ENCODE data around the gene CNTNAP5.
"Not testable (repeated sequence)": the region's sequence is repeated elsewhere in the genome, so short reads cannot be mapped to it uniquely, and the experiment has no call there.

The CNTNAP5 gene

GRCh38 chr2:124347209-124347608, 322.1 kb downstream of the CNTNAP5 start:
- DNase-seq (ENCODE audit: extremely low spot score): no peak
- ChIA-PET CTCF (interaction anchor here (1.3 kb wide), 1 partner anchor 47 kb away, joined by 3 read pairs; no protein-coding TSS in a partner anchor), POLR2A (interaction anchor here (0.7 kb wide), 1 partner anchor 800 kb away, joined by 5 read pairs; no protein-coding TSS in a partner anchor)
- no peak for TF ChIP-seq CTCF (IDR thresholded peaks at IDR 0.05; ENCODE audit: control extremely low read depth, extremely low read depth, low read depth, missing control alignments)

- no peak for DNase-seq (ENCODE audit: extremely low spot score)
- CTCF ChIA-PET: no interaction called here
- POLR2A ChIA-PET: no interaction called here
- no peak for TF ChIP-seq CTCF (IDR thresholded peaks at IDR 0.05; ENCODE audit: control extremely low read depth, extremely low read depth, low read depth, missing control alignments)
These were observed 328.6 kb downstream of the CNTNAP5 start for GRCh38 chr2:124353656-124354055.

GRCh38 chr2:124354466-124354865, 329.4 kb downstream of the CNTNAP5 start:
- no peak for TF ChIP-seq CTCF (IDR thresholded peaks at IDR 0.05; ENCODE audit: control extremely low read depth, extremely low read depth, low read depth, missing control alignments)
- DNase-seq (ENCODE audit: extremely low spot score): no peak
- ChIA-PET POLR2A (no interaction called here), CTCF (no interaction called here)

- CTCF ChIA-PET; POLR2A ChIA-PET; DNase-seq (ENCODE audit: extremely low spot score): not testable (repeated sequence)
These were observed 336.9 kb downstream of the CNTNAP5 start for GRCh38 chr2:124361966-124362365.

- CTCF ChIA-PET: no interaction called here
- POLR2A ChIA-PET: no interaction called here
- DNase-seq (ENCODE audit: extremely low spot score): no peak
- no peak for TF ChIP-seq CTCF (IDR thresholded peaks at IDR 0.05; ENCODE audit: control extremely low read depth, extremely low read depth, low read depth, missing control alignments)
These were observed 344.1 kb downstream of the CNTNAP5 start for GRCh38 chr2:124369181-124369580.

GRCh38 chr2:124380221-124380749, 355.2 kb downstream of the CNTNAP5 start:
- DNase-seq (ENCODE audit: extremely low spot score): no peak
- CTCF ChIA-PET: no interaction called here
- POLR2A ChIA-PET: no interaction called here
- no peak for TF ChIP-seq CTCF (IDR thresholded peaks at IDR 0.05; ENCODE audit: control extremely low read depth, extremely low read depth, low read depth, missing control alignments)

- DNase-seq (ENCODE audit: extremely low spot score): no peak
- POLR2A ChIA-PET: no interaction called here
- TF ChIP-seq CTCF (IDR thresholded peaks at IDR 0.05; ENCODE audit: control extremely low read depth, extremely low read depth, low read depth, missing control alignments): no peak
- CTCF ChIA-PET: interaction anchor here (1.1 kb wide), 1 partner anchor 13 kb away, joined by 3 read pairs; no protein-coding TSS in a partner anchor
These were observed 357.1 kb downstream of the CNTNAP5 start for GRCh38 chr2:124382067-124382618.

Measured in GM10248 (cell line).